Stomach (tissue), 4 donors: ENCODE data around the gene ZNF326.
"Not testable (repeated sequence)": the region's sequence is repeated elsewhere in the genome, so short reads cannot be mapped to it uniquely, and the experiment has no call there.

Source experiments
- POLR2A ChIP-seq, 4 donors: fragments of 450-650 bp; IDR thresholded peaks; one replicate each; pipeline ENCODE4 v1.6.1; 2016; ENCODE audit warnings: antibody characterized with exemption in 4 of 4, control low read depth in 2 of 4, mild to moderate bottlenecking in 1 of 4, moderate library complexity in 1 of 4
- POLR2AphosphoS5 ChIP-seq, 3 donors: sonication (generic); formaldehyde crosslinking; IDR thresholded peaks; one replicate each; pipeline ENCODE4 v1.6.1; 2016; ENCODE audit warnings: antibody characterized with exemption in 3 of 3

- not testable (repeated sequence) for TF ChIP-seq POLR2A, POLR2AphosphoS5 (IDR thresholded peaks at IDR 0.05)
Measured at GRCh38 chr1:89982846-89983245, 12.1 kb upstream of the ZNF326 start.
